Measurements from ENCODE around the gene AGAP9.
"Not testable (repeated sequence)": the region's sequence is repeated elsewhere in the genome, so short reads cannot be mapped to it uniquely, and the experiment has no call there.

- TF ChIP-seq, protein P1, sequence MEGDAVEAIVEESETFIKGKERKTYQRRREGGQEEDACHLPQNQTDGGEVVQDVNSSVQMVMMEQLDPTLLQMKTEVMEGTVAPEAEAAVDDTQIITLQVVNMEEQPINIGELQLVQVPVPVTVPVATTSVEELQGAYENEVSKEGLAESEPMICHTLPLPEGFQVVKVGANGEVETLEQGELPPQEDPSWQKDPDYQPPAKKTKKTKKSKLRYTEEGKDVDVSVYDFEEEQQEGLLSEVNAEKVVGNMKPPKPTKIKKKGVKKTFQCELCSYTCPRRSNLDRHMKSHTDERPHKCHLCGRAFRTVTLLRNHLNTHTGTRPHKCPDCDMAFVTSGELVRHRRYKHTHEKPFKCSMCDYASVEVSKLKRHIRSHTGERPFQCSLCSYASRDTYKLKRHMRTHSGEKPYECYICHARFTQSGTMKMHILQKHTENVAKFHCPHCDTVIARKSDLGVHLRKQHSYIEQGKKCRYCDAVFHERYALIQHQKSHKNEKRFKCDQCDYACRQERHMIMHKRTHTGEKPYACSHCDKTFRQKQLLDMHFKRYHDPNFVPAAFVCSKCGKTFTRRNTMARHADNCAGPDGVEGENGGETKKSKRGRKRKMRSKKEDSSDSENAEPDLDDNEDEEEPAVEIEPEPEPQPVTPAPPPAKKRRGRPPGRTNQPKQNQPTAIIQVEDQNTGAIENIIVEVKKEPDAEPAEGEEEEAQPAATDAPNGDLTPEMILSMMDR (IDR thresholded peaks at IDR 0.05): not testable (repeated sequence)
- TF ChIP-seq SIN3A (IDR thresholded peaks at IDR 0.05; ENCODE audit: borderline replicate concordance, insufficient read depth, low read depth, low read length); POLR2AphosphoS5 (IDR thresholded peaks at IDR 0.05; ENCODE audit: low read depth, low read length): not testable (repeated sequence)
- TF ChIP-seq, protein P2, sequence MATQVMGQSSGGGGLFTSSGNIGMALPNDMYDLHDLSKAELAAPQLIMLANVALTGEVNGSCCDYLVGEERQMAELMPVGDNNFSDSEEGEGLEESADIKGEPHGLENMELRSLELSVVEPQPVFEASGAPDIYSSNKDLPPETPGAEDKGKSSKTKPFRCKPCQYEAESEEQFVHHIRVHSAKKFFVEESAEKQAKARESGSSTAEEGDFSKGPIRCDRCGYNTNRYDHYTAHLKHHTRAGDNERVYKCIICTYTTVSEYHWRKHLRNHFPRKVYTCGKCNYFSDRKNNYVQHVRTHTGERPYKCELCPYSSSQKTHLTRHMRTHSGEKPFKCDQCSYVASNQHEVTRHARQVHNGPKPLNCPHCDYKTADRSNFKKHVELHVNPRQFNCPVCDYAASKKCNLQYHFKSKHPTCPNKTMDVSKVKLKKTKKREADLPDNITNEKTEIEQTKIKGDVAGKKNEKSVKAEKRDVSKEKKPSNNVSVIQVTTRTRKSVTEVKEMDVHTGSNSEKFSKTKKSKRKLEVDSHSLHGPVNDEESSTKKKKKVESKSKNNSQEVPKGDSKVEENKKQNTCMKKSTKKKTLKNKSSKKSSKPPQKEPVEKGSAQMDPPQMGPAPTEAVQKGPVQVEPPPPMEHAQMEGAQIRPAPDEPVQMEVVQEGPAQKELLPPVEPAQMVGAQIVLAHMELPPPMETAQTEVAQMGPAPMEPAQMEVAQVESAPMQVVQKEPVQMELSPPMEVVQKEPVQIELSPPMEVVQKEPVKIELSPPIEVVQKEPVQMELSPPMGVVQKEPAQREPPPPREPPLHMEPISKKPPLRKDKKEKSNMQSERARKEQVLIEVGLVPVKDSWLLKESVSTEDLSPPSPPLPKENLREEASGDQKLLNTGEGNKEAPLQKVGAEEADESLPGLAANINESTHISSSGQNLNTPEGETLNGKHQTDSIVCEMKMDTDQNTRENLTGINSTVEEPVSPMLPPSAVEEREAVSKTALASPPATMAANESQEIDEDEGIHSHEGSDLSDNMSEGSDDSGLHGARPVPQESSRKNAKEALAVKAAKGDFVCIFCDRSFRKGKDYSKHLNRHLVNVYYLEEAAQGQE (IDR thresholded peaks at IDR 0.05; ENCODE audit: insufficient read depth in 1 of 2, low read depth in 2 of 2, low read length in 1 of 2): not testable (repeated sequence)
These were observed 39.5 kb downstream of the AGAP9 start, which contains the start of gene ANXA8 for GRCh38 chr10:47483923-47484322.
